ENCODE data around the gene USP54.
A peak's percentile ranks its signal among the peaks of the same experiment; 100 is the strongest.
"Not testable (repeated sequence)": the region's sequence is repeated elsewhere in the genome, so short reads cannot be mapped to it uniquely, and the experiment has no call there.

USP54 gene

GRCh38 chr10:73589563-73590126, 1.5 kb downstream of the USP54 start:
- peak; percentile 37 to 41 for DNase-seq

GRCh38 chr10:73588656-73589055, 2.5 kb downstream of the USP54 start:
- no peak for DNase-seq

GRCh38 chr10:73586583-73586984, 4.6 kb downstream of the USP54 start:
- DNase-seq: no peak

- DNase-seq: no peak
Observed at GRCh38 chr10:73585327-73585726, 5.8 kb downstream of the USP54 start.

- no peak for DNase-seq
Observed at GRCh38 chr10:73584737-73585136, 6.4 kb downstream of the USP54 start.

GRCh38 chr10:73581918-73582317, 9.2 kb downstream of the USP54 start:
- no peak for DNase-seq

- DNase-seq: not testable (repeated sequence)
Observed at GRCh38 chr10:73578927-73579326, 12.2 kb downstream of the USP54 start.

- DNase-seq: no peak
Observed at GRCh38 chr10:73577788-73578187, 13.4 kb downstream of the USP54 start.

GRCh38 chr10:73576890-73577591, 14.1 kb downstream of the USP54 start:
- DNase-seq: no peak

GRCh38 chr10:73576178-73576889, 14.8 kb downstream of the USP54 start:
- peak in 1 of 2 donors; percentile 1 for DNase-seq

GRCh38 chr10:73567025-73567424, 24.1 kb downstream of the USP54 start:
- DNase-seq: not testable (repeated sequence)

- DNase-seq: no peak
Observed at GRCh38 chr10:73561192-73561591, 29.9 kb downstream of the USP54 start.

GRCh38 chr10:73559590-73559989, 31.6 kb downstream of the USP54 start:
- no peak for DNase-seq

GRCh38 chr10:73556855-73557254, 34.3 kb downstream of the USP54 start:
- DNase-seq: no peak

GRCh38 chr10:73554721-73555120, 36.4 kb downstream of the USP54 start:
- DNase-seq: no peak

- DNase-seq: no peak
Observed at GRCh38 chr10:73553761-73554160, 37.4 kb downstream of the USP54 start.

GRCh38 chr10:73552819-73553715, 38.1 kb downstream of the USP54 start:
- peak; percentile 36 to 52 for DNase-seq

GRCh38 chr10:73551515-73551914, 39.6 kb downstream of the USP54 start:
- DNase-seq: no peak

GRCh38 chr10:73545357-73545756, 45.8 kb downstream of the USP54 start:
- DNase-seq: no peak

GRCh38 chr10:73537709-73538108, 53.4 kb downstream of the USP54 start:
- DNase-seq: no peak

GRCh38 chr10:73537288-73537687, 53.9 kb downstream of the USP54 start:
- DNase-seq: no peak

GRCh38 chr10:73534857-73535256, 56.3 kb downstream of the USP54 start:
- DNase-seq: no peak

All from inflammatory macrophage (primary cell).